Spinal cord (tissue), 10 donors: ENCODE data around the gene ADAMTSL2. TPM values are rescaled to one million over a fixed set of nuclear protein-coding genes. Genes with fewer than 3 reads are reported as not detected.

Source experiments
- DNase-seq, 6 donors: peaks; one replicate each; pipeline versions ENCODE4 v3.0.0 to v3.0.0-alpha.2; 2013 to 2015; ENCODE audit warnings: low spot score in 6 of 6, low read depth in 4 of 6
- H3K27ac ChIP-seq: one replicate; pipeline ENCODE4 v1.5.1; 2013; ENCODE audit warnings: low read depth, low read length, control low read depth
- H3K27me3 ChIP-seq: one replicate; pipeline ENCODE4 v1.6.1; 2013; ENCODE audit warnings: low read length; ENCODE audit not compliant: control insufficient read depth, insufficient read depth
- H3K36me3 ChIP-seq: one replicate; pipeline ENCODE4 v1.6.1; 2013; ENCODE audit warnings: low read length; ENCODE audit not compliant: control insufficient read depth, insufficient read depth
- H3K4me1 ChIP-seq: one replicate; pipeline ENCODE4 v1.6.1; 2013; ENCODE audit warnings: low read length; ENCODE audit not compliant: control insufficient read depth, insufficient read depth
- H3K4me3 ChIP-seq: one replicate; pipeline ENCODE4 v1.5.1; 2013; ENCODE audit warnings: low read depth, low read length, control low read depth
- H3K9me3 ChIP-seq: one replicate; pipeline ENCODE4 v1.6.1; 2013; ENCODE audit warnings: low read length; ENCODE audit not compliant: control insufficient read depth, insufficient read depth
- WGBS: methylation state at CpG from one replicate; pipeline ENCODE4 v1.1.5; 2013; ENCODE audit warnings: missing lambda C conversion rate; ENCODE audit not compliant: insufficient coverage; 5-methylcytosine and 5-hydroxymethylcytosine counted together
- polyA plus RNA-seq, 2 donors: library from polyadenylated mRNA; unstranded; fragments of 120-200 nt; gene quantifications; one replicate each; pipeline ENCODE4 v1.2.1, GENCODE V29; 2013; ENCODE audit not compliant: insufficient read length in 2 of 2
- total RNA-seq, 2 donors: library from RNA; depleted of rRNA in 1 of 2; stranded (reverse); fragments of 120-200 nt in 1 of 2; fragments of >200 nt in 1 of 2; gene quantifications; one replicate each; pipeline versions ENCODE4 v1.2.3 to v1.2.4, GENCODE V29; 2013 to 2014
- donor health status: healthy.

ADAMTSL2 gene
- total and polyA plus RNA-seq, 4 donors: 3.7 to 9.0 (median 7.8) TPM

DNA sequence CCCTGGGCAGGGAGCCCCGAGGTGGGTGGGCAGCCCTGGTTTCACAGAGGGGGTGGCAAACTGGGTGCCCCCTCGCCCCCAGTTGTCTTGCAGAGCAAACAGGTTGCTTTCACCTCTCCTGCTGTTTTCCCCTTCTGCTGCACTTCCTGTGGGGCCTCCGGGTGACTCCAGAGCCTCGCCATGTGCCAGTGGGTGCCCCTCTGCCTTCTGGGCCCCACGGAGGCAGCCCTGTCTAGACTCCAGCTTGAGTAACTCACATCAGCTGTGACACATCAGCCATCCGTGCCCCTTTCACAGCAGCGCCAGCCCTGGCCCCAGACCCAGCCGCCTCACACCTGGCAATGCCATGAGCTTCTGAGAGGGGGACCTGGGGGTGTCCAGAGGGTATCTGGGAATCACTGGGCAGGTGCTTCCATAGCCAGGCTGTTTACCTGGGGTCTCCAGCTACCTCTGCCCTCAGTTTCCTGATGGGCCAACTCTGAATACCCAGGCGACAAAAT is 36.9 kb downstream of the ADAMTSL2 start:
- Histone ChIP-seq H3K4me1 (peaks cover 61% of the 10 kb centered on the region), H3K4me3 (no peak overlapping the region), H3K27ac (no peak overlapping the region), H3K9me3 (no peaks in the 10 kb centered on the region), H3K36me3 (peaks cover 31% of the 10 kb centered on the region), H3K27me3 (no peaks in the 10 kb centered on the region)
- WGBS: 90% methylated on average over 9 of the region's 9 CpGs
- DNase-seq: no peak

DNA sequence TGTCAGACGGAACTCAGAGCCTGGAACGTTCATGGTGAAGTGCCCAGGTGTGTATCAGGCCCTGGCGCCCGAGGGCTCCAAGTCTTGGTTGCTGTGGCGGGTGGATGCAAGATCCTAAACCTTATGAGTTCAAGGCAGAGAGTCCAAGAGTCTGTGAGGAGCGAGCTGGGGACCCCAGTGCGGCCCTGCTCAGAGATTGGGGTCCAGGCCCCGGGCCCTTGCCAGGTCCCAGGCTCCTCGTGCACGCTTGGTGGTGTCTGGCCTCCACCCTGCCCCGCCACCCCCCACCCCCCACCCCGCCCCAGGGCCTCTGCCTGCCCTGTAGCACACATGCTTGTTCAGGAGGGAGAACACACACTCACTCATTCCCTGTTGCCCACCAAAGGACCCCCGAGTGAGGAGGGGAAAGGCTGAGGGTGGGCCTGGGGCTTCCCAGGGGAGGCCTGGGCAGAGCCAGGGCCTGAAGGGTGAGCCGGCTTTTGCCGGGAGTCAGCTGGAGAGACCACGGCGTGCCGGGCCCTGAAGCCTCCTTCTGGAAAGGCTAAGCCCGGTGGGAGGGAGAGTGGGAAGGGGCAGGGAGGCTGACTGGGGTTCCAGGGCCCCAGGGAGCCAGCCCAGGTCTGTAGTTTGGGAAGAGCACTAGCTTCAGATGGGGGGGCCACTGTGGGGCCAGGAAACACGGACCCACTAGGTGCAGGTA is 37.5 kb downstream of the ADAMTSL2 start:
- no peaks in the 10 kb centered on the region for H3K9me3 ChIP-seq
- DNase-seq: no peak
- WGBS: 85% methylated on average over 13 of the region's 20 CpGs
- no peak overlapping the region for H3K4me3 ChIP-seq
- no peaks in the 10 kb centered on the region for H3K27me3 ChIP-seq
- peaks cover 66% of the 10 kb centered on the region for H3K4me1 ChIP-seq
- H3K36me3 ChIP-seq: peaks cover 32% of the 10 kb centered on the region
- peak overlapping the region; percentile 15 for H3K27ac ChIP-seq

DNA sequence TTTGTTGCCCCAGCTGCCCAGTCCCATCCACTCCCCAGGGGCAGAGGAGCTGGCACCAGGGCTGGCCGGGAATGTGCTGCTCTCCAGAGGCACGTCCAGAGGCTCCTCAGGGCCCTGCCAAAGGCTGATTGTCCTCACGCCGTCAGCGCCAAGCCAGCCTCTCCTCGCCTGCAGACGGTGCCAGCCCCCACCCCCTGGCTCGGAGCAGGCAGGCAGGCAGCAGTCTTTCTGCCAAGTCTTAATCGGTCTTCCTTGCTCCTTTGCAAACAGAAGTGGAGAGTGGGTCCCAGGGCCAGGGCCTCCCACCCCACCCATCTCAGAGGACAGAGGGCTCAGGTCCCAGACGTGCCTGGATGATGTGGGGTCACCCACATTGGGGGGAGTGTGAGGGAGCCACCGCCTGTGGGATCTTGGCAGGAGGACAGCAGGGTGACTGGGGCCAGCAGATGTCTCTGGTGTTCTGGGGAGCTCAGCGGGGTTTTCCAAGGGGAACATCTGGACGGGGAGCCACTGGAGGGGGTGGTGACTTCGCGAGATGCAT is 38.4 kb downstream of the ADAMTSL2 start:
- no peaks in the 10 kb centered on the region for H3K9me3 ChIP-seq
- H3K4me3 ChIP-seq: no peak overlapping the region
- DNase-seq: peak in 5 of 6 donors; percentile 47 to 94 (median 68)
- peaks cover 40% of the 10 kb centered on the region for H3K36me3 ChIP-seq
- peaks cover 74% of the 10 kb centered on the region for H3K4me1 ChIP-seq
- no peak overlapping the region for H3K27ac ChIP-seq
- no peaks in the 10 kb centered on the region for H3K27me3 ChIP-seq
- 40% methylated on average over 14 of the region's 15 CpGs for WGBS

DNA sequence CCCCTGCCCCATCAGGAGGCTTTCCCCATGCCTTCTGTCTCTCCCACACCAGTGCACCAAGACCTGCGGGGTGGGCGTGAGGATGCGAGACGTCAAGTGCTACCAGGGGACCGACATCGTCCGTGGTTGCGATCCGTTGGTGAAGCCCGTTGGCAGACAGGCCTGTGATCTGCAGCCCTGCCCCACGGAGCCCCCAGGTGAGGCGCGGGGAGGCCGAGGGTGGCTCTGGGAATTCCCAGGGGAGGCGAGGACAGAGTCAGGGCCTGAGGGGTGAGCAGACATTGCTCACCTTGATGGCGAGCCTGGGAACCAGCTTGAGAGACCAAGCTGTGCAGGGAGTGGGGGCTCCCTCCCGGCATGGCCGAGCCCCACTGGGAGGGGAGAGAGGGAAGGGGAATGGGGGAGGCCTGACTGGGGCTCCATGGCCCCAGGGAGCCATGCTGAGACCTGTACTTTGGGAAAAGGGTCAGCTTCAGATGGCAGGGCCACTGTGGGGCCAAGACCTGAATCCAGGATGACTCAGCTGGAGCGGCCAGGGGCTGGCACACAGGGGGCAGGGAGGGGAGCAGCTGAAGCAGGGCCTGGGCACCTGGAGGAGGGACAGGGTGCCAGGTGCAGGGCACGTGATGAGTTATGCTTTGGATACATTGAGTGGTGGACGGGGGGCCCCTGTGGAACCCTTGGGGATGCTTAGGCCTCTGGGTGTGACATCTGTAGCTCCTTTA is 39.4 kb downstream of the ADAMTSL2 start:
- peaks cover 46% of the 10 kb centered on the region for H3K36me3 ChIP-seq
- no peak overlapping the region for H3K4me3 ChIP-seq
- no peak overlapping the region for H3K27ac ChIP-seq
- WGBS: 83% methylated on average over 21 of the region's 21 CpGs
- H3K27me3 ChIP-seq: peaks cover 3% of the 10 kb centered on the region
- no peak for DNase-seq
- H3K4me1 ChIP-seq: peaks cover 84% of the 10 kb centered on the region
- no peaks in the 10 kb centered on the region for H3K9me3 ChIP-seq

DNA sequence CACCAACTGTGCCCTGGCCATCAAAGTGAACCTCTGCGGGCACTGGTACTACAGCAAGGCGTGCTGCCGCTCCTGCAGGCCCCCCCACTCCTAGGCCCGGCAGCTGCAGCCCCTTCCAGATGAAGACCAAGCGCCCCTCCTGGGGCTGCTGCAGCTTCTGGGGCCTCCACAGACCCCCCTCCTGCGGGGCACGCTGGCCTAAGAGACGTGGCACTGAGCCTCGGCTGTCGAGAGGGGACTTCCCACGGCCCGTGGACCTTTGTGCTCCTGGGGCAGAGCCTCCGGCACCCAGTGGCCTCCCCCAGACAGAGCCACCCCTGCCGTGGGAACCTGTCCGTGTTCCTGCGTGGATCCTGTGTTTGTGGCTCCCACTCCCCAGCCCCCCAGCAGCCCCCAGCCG is 40.3 kb downstream of the ADAMTSL2 start:
- Histone ChIP-seq H3K36me3 (peaks cover 53% of the 10 kb centered on the region), H3K4me3 (no peak overlapping the region), H3K9me3 (no peaks in the 10 kb centered on the region), H3K4me1 (peaks cover 92% of the 10 kb centered on the region), H3K27ac (no peak overlapping the region), H3K27me3 (peaks cover 3% of the 10 kb centered on the region)
- DNase-seq: no peak
- 76% methylated on average over 15 of the region's 17 CpGs for WGBS

DNA sequence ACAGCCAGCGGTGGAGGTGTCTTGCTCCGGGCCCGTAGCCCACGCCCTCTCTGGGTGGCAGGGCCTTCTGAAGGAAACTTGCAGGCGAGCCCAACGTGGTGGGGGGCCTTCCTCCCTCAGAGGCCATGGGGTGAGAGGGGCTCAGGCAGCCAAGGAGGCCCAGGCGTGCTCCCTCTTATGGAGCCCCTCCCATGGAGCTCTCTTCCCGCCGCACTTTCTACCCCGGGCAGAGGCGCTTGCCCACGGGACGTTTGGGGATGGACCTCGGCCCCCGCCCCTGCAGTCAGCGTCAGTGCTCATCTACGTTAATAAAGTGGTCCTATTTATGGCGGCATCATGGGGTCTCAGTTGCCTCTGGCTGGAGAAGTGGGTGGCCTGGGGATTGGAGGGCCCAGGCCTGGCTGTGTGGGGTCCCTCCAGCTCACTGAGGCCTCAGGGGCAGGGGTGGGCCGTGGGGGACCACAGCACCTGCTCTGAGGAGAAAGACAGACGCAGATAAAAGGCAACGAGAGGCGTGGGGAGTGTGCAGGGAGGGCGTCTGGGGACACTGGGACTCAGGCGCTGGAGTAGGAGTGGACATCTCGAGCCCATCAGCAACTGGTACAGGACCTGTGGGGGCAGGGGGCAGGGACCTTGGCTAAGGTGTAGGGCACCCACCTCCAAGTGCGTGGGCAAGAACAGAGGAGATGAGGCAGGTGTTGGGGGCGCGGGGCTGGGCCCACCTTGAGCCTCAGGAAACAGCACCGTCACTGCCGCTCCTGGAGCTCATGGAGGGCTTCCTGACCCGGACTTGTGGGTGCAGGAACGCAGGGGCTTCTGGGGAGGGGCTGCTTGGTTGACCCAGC is 40.9 kb downstream of the ADAMTSL2 start:
- Histone ChIP-seq H3K4me1 (peaks cover 93% of the 10 kb centered on the region), H3K27me3 (peaks cover 3% of the 10 kb centered on the region), H3K4me3 (no peak overlapping the region), H3K9me3 (no peaks in the 10 kb centered on the region), H3K36me3 (peaks cover 50% of the 10 kb centered on the region), H3K27ac (no peak overlapping the region)
- no peak for DNase-seq
- 72% methylated on average over 32 of the region's 32 CpGs for WGBS

DNA sequence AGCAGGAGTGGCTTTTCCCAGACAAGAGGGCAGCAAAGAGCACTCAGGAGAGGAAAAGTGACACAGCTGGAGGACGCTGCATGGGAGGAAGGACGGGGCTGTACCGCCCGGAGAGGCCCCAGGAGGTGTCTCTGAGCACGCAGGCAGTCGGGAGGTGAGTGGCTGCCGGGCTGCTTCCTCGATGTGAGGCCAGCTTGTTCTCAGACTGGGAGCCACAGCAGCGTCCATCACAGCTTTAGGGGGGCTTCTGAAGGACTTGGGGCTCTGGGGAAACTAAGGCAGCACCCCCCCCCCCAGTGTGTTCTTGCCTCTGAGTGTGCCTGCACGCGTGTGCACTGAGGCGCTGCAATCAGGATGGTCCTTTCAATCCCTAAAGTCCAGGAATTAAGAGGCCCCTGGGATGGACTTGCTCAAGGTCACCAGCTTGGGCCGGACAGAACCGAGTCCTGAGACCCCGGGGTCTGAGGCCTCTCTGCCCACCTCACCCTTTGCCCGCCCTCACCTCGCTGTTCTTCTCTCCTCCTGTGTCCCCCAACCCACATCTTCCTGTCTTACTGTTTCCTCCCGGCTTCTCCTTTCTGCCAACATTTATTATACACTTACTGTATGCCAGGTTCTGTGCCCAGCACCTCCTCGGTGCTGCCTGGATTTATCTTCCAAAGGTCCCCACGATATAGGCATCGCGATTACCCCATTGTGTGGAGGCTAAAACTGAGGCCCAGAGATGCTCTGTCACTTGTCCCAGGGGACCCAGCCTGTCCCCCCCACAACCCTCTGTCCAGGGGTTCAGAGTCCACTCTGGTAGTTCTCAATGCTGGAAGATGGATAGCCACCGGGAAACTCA is 41.7 kb downstream of the ADAMTSL2 start:
- Histone ChIP-seq H3K27ac (no peak overlapping the region), H3K4me3 (no peak overlapping the region), H3K27me3 (peaks cover 3% of the 10 kb centered on the region), H3K36me3 (peaks cover 45% of the 10 kb centered on the region), H3K4me1 (peaks cover 90% of the 10 kb centered on the region), H3K9me3 (no peaks in the 10 kb centered on the region)
- 60% methylated on average over 23 of the region's 23 CpGs for WGBS
- DNase-seq: no peak

DNA sequence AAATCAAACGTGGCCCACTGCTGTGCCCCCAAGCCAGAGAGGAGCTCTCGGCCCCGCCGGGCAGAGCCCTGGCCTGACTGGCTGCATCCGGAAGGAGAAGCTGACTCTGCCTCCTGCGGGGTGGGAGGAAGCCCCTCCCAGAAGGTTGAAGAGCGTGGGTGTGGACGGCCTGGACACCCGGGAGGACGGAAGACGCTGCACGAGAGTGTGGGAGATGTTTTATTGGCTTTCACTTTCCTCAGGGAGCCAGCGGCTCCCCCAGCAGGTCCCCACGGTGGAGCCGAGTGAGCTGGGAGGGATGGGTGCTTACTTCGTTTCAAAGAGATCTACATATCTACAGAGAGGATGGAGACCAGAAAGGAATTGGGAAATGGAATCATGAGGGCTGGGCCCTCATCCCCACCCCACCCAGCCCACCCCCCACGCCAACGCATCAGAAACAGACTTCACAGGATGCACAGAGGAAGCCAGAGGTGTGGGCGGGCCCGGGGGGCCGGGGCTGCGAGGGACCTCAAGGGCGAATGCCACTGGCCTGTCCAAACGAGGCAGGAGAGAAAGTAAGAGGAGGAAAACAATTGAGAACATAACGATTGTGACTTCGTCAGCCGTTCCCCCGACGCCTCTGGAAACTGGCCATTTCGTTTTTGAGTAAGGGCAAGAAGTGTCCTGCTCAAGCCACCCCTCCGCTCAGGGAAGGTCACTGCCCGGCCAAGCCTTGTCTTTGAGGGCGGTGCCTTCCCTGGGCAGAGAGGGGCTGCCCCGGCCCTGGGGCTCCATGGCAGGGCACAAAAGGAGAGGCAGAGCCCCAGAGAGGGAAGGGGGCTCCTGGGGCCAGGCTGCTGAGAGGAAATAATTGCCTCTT is 42.6 kb downstream of the ADAMTSL2 start:
- Histone ChIP-seq H3K9me3 (no peaks in the 10 kb centered on the region), H3K4me3 (no peak overlapping the region), H3K36me3 (peaks cover 42% of the 10 kb centered on the region), H3K4me1 (peaks cover 87% of the 10 kb centered on the region), H3K27me3 (peaks cover 3% of the 10 kb centered on the region), H3K27ac (no peak overlapping the region)
- WGBS: 63% methylated on average over 28 of the region's 34 CpGs
- DNase-seq: no peak
